Calu3 (cell line): Measurements from ENCODE around the gene MOXD1. TPM values are rescaled to one million over a fixed set of nuclear protein-coding genes. Genes with fewer than 3 reads are reported as not detected.
"Not testable (repeated sequence)": the region's sequence is repeated elsewhere in the genome, so short reads cannot be mapped to it uniquely, and the experiment has no call there.

Experiments used
- BruUV-seq: library from RNA; stranded (reverse); fragments of 400-500 nt; replicated peaks from 2 replicates; lab custom pipeline; 2021; lab: Mats Ljungman, UMichigan
- CTCF ChIA-PET: fragments of 300-600 bp; sonication (Branson Sonifier 250); formaldehyde crosslinking; loops from one replicate; lab custom pipeline; 2022; ENCODE audit warnings: antibody characterized with exemption; lab: Charles Lee
- DNase-seq: peaks from one replicate; pipeline ENCODE4 v3.0.0; 2022
- H3K27ac Mint-ChIP-seq: one replicate; pipeline ENCODE4 v1.8.0; 2022; ENCODE audit warnings: mixed read lengths; ENCODE audit not compliant: unreplicated experiment
- H3K27me3 Mint-ChIP-seq: one replicate; pipeline ENCODE4 v1.8.0; 2022; ENCODE audit warnings: mixed read lengths; ENCODE audit not compliant: unreplicated experiment
- H3K36me3 Mint-ChIP-seq: one replicate; pipeline ENCODE4 v1.8.0; 2022; ENCODE audit warnings: mild to moderate bottlenecking, moderate library complexity, mixed read lengths; ENCODE audit not compliant: insufficient read depth, unreplicated experiment
- H3K4me1 Mint-ChIP-seq: one replicate; pipeline ENCODE4 v1.8.0; 2022; ENCODE audit warnings: mild to moderate bottlenecking, low read depth, mixed read lengths; ENCODE audit not compliant: unreplicated experiment
- H3K4me3 Mint-ChIP-seq: one replicate; pipeline ENCODE4 v1.8.0; 2022; ENCODE audit warnings: mild to moderate bottlenecking, low read depth, moderate library complexity, mixed read lengths; ENCODE audit not compliant: unreplicated experiment
- H3K9me3 Mint-ChIP-seq: one replicate; pipeline ENCODE4 v1.8.0; 2022; ENCODE audit warnings: low read depth, mixed read lengths; ENCODE audit not compliant: unreplicated experiment
- CTCF ChIP-seq: fragments of 200-600 bp; IDR thresholded peaks from one replicate; pipeline ENCODE4 v1.8.0; 2022; ENCODE audit warnings: antibody characterized with exemption; ENCODE audit not compliant: unreplicated experiment
- intact Hi-C: fragments of 100-400 bp; cut with micrococcal nuclease; formaldehyde crosslinking; loops from one replicate; pipeline ENCODE4 v1.10.0; 2022; ENCODE audit not compliant: unreplicated experiment
- total RNA-seq: library from RNA; stranded (reverse); gene quantifications from 2 replicates; pipeline ENCODE4 v1.2.3, GENCODE V29; 2022

Gene MOXD1
- total RNA-seq, 1 experiment from 2014 or later = 13.6 TPM

GRCh38 chr6:132361101-132361500 is 40.2 kb downstream of the MOXD1 start:
- no peaks in the 10 kb centered on the region for H3K27me3 Mint-ChIP-seq
- CTCF ChIA-PET = no interaction called here
- no peaks in the 10 kb centered on the region for H3K9me3 Mint-ChIP-seq
- DNase-seq = no peak
- no peak for TF ChIP-seq CTCF
- H3K27ac Mint-ChIP-seq = no peak overlapping the region
- no peaks in the 10 kb centered on the region for H3K36me3 Mint-ChIP-seq
- no peak overlapping the region for H3K4me3 Mint-ChIP-seq
- intact Hi-C loops = no loop called here
- no peaks in the 10 kb centered on the region for H3K4me1 Mint-ChIP-seq
- no TSS peak for BruUV-seq

- no peaks in the 10 kb centered on the region for H3K36me3 Mint-ChIP-seq
- H3K4me3 Mint-ChIP-seq = no peak overlapping the region
- no peak for DNase-seq
- no TSS peak for BruUV-seq
- H3K9me3 Mint-ChIP-seq = no peaks in the 10 kb centered on the region
- no peak overlapping the region for H3K27ac Mint-ChIP-seq
- intact Hi-C loops = no loop called here
- CTCF ChIA-PET = no interaction called here
- no peak for TF ChIP-seq CTCF
- H3K4me1 Mint-ChIP-seq = no peaks in the 10 kb centered on the region
- H3K27me3 Mint-ChIP-seq = no peaks in the 10 kb centered on the region
These were observed 41.4 kb downstream of the MOXD1 start for GRCh38 chr6:132359886-132360285.

GRCh38 chr6:132357120-132357519 is 44.2 kb downstream of the MOXD1 start:
- CTCF ChIA-PET = no interaction called here
- Mint-ChIP-seq H3K4me3 (no peak overlapping the region), H3K9me3 (peaks cover 7% of the 10 kb centered on the region), H3K4me1 (no peaks in the 10 kb centered on the region), H3K27ac (no peak overlapping the region), H3K27me3 (no peaks in the 10 kb centered on the region), H3K36me3 (no peaks in the 10 kb centered on the region)
- BruUV-seq = no TSS peak
- no peak for TF ChIP-seq CTCF
- intact Hi-C loops = no loop called here
- no peak for DNase-seq

GRCh38 chr6:132354517-132355167 is 46.6 kb downstream of the MOXD1 start:
- Mint-ChIP-seq H3K4me1 (no peaks in the 10 kb centered on the region), H3K4me3 (no peak overlapping the region), H3K27ac (no peak overlapping the region), H3K36me3 (no peaks in the 10 kb centered on the region), H3K9me3 (peaks cover 7% of the 10 kb centered on the region), H3K27me3 (no peaks in the 10 kb centered on the region)
- no peak for TF ChIP-seq CTCF
- intact Hi-C loops = no loop called here
- DNase-seq = no peak
- no TSS peak for BruUV-seq
- CTCF ChIA-PET = no interaction called here

GRCh38 chr6:132351986-132352385 is 49.3 kb downstream of the MOXD1 start:
- BruUV-seq, H3K4me1 Mint-ChIP-seq, DNase-seq, H3K36me3 Mint-ChIP-seq, H3K4me3 Mint-ChIP-seq, intact Hi-C loops, H3K27me3 Mint-ChIP-seq, H3K9me3 Mint-ChIP-seq, H3K27ac Mint-ChIP-seq: not testable (repeated sequence)
- CTCF ChIA-PET = interaction anchor here (0.6 kb wide), 1 partner anchor 968 kb away, joined by 3 read pairs; no protein-coding TSS in a partner anchor
